22Rv1 (cell line): ENCODE measurements around the gene TNFAIP8.

ENCODE experiments used
- CTCF ChIP-seq: fragments of 450-650 bp; IDR thresholded peaks from 2 replicates; pipeline ENCODE4 v1.5.1; 2017; ENCODE audit warnings: mild to moderate bottlenecking
- ZFX ChIP-seq: fragments of 450-650 bp; IDR thresholded peaks from 2 replicates; pipeline ENCODE4 v1.6.1; 2017; ENCODE audit warnings: antibody characterized with exemption, borderline replicate concordance

- no peak for TF ChIP-seq CTCF
- no peak for TF ChIP-seq ZFX
These were observed 8.1 kb downstream of the TNFAIP8 start for GRCh38 chr5:119363936-119364335.
